ENCODE measurements around the gene PRM1.

The PRM1 gene

DNA sequence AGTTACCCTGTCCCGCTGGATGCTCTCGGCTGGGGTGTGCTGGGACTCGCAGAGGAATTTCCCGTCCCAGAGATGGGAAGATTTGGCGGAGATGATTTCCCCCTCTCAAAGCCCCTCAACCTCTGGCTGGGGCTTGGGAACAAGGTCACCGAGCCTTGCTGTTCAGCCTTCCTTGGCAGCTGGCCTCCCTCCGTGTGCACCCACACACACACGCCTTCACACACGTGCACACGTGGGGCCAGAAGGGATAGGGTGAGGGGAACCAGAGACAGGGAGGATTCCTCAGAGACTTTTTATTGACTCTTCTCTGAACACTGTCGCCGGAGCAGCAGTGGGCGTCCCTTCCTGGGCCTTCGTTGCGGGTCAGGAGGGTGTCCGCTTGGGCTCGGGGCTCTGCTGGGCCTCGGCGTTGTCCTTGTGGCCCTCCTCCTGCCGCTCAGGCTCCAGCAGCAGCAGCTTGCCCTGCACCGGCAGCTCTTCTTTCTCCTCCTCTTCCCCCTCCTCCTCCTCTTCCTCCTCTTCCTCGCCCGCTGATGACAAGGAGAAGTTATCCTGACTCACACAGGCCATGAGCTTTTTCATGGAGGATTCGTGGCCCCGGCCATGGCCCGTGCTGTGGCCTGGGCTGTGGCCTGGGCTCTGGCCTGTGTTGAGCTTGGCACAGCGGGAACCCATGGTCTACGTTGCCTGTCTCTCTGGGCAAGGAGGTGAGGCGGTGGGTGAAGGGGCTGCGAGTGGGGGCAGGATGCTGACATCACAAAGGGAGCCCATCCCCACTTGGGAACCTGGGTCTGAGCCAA lies 8.0 kb downstream of the PRM1 start, which contains the start of gene PRM3:
TSS of gene PRM3 (minus strand) at position 709 of the 800 bp plus-strand sequence. CDS start at position 675, 34 bp downstream.
- Histone ChIP-seq H3K4me3 (ENCODE audit: low read length in 2 of 2) (no peak within 1 kb of the TSS), H3K4me1 (ENCODE audit: control insufficient read depth in 2 of 2, insufficient read depth in 2 of 2, low read length in 2 of 2) (no peaks in the 10 kb centered on the region), H3K27ac (ENCODE audit: low read depth in 2 of 2, low read length in 2 of 2) (no peak within 1 kb of the TSS), H3K27me3 (ENCODE audit: control insufficient read depth in 2 of 2, insufficient read depth in 2 of 2, low read length in 2 of 2) (no peaks in the 10 kb centered on the region), H3K9me3 (ENCODE audit: control insufficient read depth in 2 of 2, low read length in 2 of 2) (peaks cover 0 to 3% of the 10 kb centered on the region in 2 donors), H3K36me3 (ENCODE audit: control insufficient read depth in 2 of 2, insufficient read depth in 2 of 2, low read length in 2 of 2) (no peaks in the 10 kb centered on the region), H3K9ac (ENCODE audit: low read depth in 1 of 2, low read length in 2 of 2) (no peak within 1 kb of the TSS)

GRCh38 chr16:11272484-11272883 lies 8.6 kb downstream of the PRM1 start:
- H3K27me3 ChIP-seq (ENCODE audit: control insufficient read depth in 2 of 2, insufficient read depth in 2 of 2, low read length in 2 of 2): no peaks in the 10 kb centered on the region
- no peak overlapping the region for H3K4me3 ChIP-seq (ENCODE audit: low read length in 2 of 2)
- no peak overlapping the region for H3K27ac ChIP-seq (ENCODE audit: low read depth in 2 of 2, low read length in 2 of 2)

GRCh38 chr16:11271610-11272009 lies 9.5 kb downstream of the PRM1 start:
- Histone ChIP-seq H3K27me3 (ENCODE audit: control insufficient read depth in 2 of 2, insufficient read depth in 2 of 2, low read length in 2 of 2) (no peaks in the 10 kb centered on the region), H3K4me1 (ENCODE audit: control insufficient read depth in 2 of 2, insufficient read depth in 2 of 2, low read length in 2 of 2) (no peaks in the 10 kb centered on the region), H3K27ac (ENCODE audit: low read depth in 2 of 2, low read length in 2 of 2) (no peak overlapping the region), H3K36me3 (ENCODE audit: control insufficient read depth in 2 of 2, insufficient read depth in 2 of 2, low read length in 2 of 2) (no peaks in the 10 kb centered on the region), H3K9ac (ENCODE audit: low read depth in 1 of 2, low read length in 2 of 2) (no peak overlapping the region), H3K9me3 (ENCODE audit: control insufficient read depth in 2 of 2, low read length in 2 of 2) (no peaks in the 10 kb centered on the region), H3K4me3 (ENCODE audit: low read length in 2 of 2) (no peak overlapping the region)

More at GRCh38 chr16:11272484-11272883, 8.6 kb downstream of the PRM1 start:
- Histone ChIP-seq H3K36me3 (ENCODE audit: control insufficient read depth in 2 of 2, insufficient read depth in 2 of 2, low read length in 2 of 2) (no peaks in the 10 kb centered on the region), H3K9me3 (ENCODE audit: control insufficient read depth in 2 of 2, low read length in 2 of 2) (peaks cover 0 to under 1% of the 10 kb centered on the region in 2 donors), H3K9ac (ENCODE audit: low read depth in 1 of 2, low read length in 2 of 2) (no peak overlapping the region), H3K4me1 (ENCODE audit: control insufficient read depth in 2 of 2, insufficient read depth in 2 of 2, low read length in 2 of 2) (no peaks in the 10 kb centered on the region)

DNA sequence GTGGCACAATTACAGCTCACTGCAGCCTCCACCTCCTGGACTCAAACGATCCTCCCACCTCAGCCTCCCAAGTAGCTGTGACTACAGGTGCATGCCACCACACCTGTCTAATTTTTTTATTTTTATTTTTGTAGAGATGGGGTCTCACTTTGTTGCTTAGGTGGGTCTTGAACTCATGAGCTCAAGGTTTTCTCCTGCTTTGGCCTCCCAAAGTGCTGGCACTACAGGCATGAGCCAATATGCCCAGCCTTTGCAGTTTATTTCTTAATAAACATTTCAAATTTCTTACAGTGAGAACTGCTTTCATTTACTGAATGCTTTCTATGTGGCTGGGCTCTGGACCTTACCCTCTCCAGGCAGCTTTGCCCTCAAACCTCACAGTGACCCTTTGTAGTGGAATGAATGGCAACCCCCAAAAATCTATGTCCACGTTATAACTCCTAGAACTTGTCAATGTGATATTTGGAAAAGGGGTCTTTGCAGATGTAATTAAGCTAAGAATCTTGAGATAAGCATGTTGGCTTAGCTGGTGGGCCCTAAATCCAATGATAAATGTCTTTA lies 10.4 kb downstream of the PRM1 start:
- no peaks in the 10 kb centered on the region for H3K27me3 ChIP-seq (ENCODE audit: control insufficient read depth in 2 of 2, insufficient read depth in 2 of 2, low read length in 2 of 2)
- no peaks in the 10 kb centered on the region for H3K36me3 ChIP-seq (ENCODE audit: control insufficient read depth in 2 of 2, insufficient read depth in 2 of 2, low read length in 2 of 2)
- no peak overlapping the region for H3K4me3 ChIP-seq (ENCODE audit: low read length in 2 of 2)
- no peaks in the 10 kb centered on the region for H3K4me1 ChIP-seq (ENCODE audit: control insufficient read depth in 2 of 2, insufficient read depth in 2 of 2, low read length in 2 of 2)
- H3K27ac ChIP-seq (ENCODE audit: low read depth in 2 of 2, low read length in 2 of 2): no peak overlapping the region
- no peak overlapping the region for H3K9ac ChIP-seq (ENCODE audit: low read depth in 1 of 2, low read length in 2 of 2)
- H3K9me3 ChIP-seq (ENCODE audit: control insufficient read depth in 2 of 2, low read length in 2 of 2): no peaks in the 10 kb centered on the region

- no peak within 1 kb of the TSS for H3K27ac ChIP-seq (ENCODE audit: low read depth in 2 of 2, low read length in 2 of 2)
- H3K9ac ChIP-seq (ENCODE audit: low read depth in 1 of 2, low read length in 2 of 2): no peak within 1 kb of the TSS
- no peaks in the 10 kb centered on the region for H3K36me3 ChIP-seq (ENCODE audit: control insufficient read depth in 2 of 2, insufficient read depth in 2 of 2, low read length in 2 of 2)
- H3K4me1 ChIP-seq (ENCODE audit: control insufficient read depth in 2 of 2, insufficient read depth in 2 of 2, low read length in 2 of 2): peaks cover 7 to 15% of the 10 kb centered on the region in 2 donors
- no peaks in the 10 kb centered on the region for H3K27me3 ChIP-seq (ENCODE audit: control insufficient read depth in 2 of 2, insufficient read depth in 2 of 2, low read length in 2 of 2)
- H3K4me3 ChIP-seq (ENCODE audit: low read length in 2 of 2): no peak within 1 kb of the TSS
- H3K9me3 ChIP-seq (ENCODE audit: control insufficient read depth in 2 of 2, low read length in 2 of 2): no peaks in the 10 kb centered on the region
Measured at GRCh38 chr16:11268921-11269375, 12.2 kb downstream of the PRM1 start, which contains the start of gene TNP2. Gene TNP2 (minus strand): TSS chr16:11269325. CDS start chr16:11269262, 63 bp downstream.

- H3K9me3 ChIP-seq (ENCODE audit: control insufficient read depth in 2 of 2, low read length in 2 of 2): no peaks in the 10 kb centered on the region
- H3K27ac ChIP-seq (ENCODE audit: low read depth in 2 of 2, low read length in 2 of 2): peak overlapping the region in 1 of 2 donors; percentile 28
- H3K27me3 ChIP-seq (ENCODE audit: control insufficient read depth in 2 of 2, insufficient read depth in 2 of 2, low read length in 2 of 2): no peaks in the 10 kb centered on the region
- H3K4me1 ChIP-seq (ENCODE audit: control insufficient read depth in 2 of 2, insufficient read depth in 2 of 2, low read length in 2 of 2): peaks cover 21 to 27% of the 10 kb centered on the region in 2 donors
- H3K4me3 ChIP-seq (ENCODE audit: low read length in 2 of 2): no peak overlapping the region
- no peak overlapping the region for H3K9ac ChIP-seq (ENCODE audit: low read depth in 1 of 2, low read length in 2 of 2)
- H3K36me3 ChIP-seq (ENCODE audit: control insufficient read depth in 2 of 2, insufficient read depth in 2 of 2, low read length in 2 of 2): no peaks in the 10 kb centered on the region
Measured at GRCh38 chr16:11265124-11265523, 16.0 kb downstream of the PRM1 start.

DNA sequence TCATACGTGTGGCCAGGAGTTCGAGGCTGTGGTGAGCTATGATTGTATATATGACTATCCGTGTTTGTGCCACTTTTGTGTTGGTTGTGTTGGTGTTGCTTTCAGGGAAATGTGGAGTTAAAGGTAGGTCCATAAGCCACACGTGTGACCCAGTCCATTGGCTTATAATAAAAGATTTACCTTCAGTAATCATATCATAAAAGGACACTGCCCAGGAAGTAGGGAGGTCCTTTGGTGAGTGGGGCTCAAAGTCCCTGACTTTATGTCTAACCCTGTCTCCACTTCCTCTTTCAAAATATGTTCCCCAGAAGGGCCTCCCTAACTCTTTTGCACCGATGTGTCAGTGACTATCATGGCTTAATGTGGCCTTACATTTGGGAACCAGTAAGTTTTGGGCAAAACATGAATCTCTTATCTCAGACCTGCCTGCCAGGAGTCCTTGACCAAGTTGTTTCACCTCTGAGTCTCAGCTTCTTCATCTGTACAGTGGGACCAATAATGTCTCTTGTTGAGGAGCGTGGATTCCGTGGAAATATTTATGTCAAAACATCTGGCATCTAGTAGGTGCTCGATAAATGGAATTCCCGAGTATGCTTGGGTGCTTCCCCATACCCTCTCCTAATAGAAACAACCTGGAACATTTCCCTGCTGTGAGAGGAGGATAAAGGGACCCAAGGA lies 16.8 kb downstream of the PRM1 start:
- Histone ChIP-seq H3K27ac (ENCODE audit: low read depth in 2 of 2, low read length in 2 of 2) (peak overlapping the region; percentile 28 to 56), H3K36me3 (ENCODE audit: control insufficient read depth in 2 of 2, insufficient read depth in 2 of 2, low read length in 2 of 2) (no peaks in the 10 kb centered on the region), H3K4me3 (ENCODE audit: low read length in 2 of 2) (peak overlapping the region in 1 of 2 donors; percentile 23), H3K27me3 (ENCODE audit: control insufficient read depth in 2 of 2, insufficient read depth in 2 of 2, low read length in 2 of 2) (no peaks in the 10 kb centered on the region), H3K9me3 (ENCODE audit: control insufficient read depth in 2 of 2, low read length in 2 of 2) (no peaks in the 10 kb centered on the region), H3K4me1 (ENCODE audit: control insufficient read depth in 2 of 2, insufficient read depth in 2 of 2, low read length in 2 of 2) (peaks cover 25 to 31% of the 10 kb centered on the region in 2 donors), H3K9ac (ENCODE audit: low read depth in 1 of 2, low read length in 2 of 2) (no peak overlapping the region)

- Histone ChIP-seq H3K36me3 (ENCODE audit: control insufficient read depth in 2 of 2, insufficient read depth in 2 of 2, low read length in 2 of 2) (no peaks in the 10 kb centered on the region), H3K4me1 (ENCODE audit: control insufficient read depth in 2 of 2, insufficient read depth in 2 of 2, low read length in 2 of 2) (peaks cover 31 to 37% of the 10 kb centered on the region in 2 donors), H3K4me3 (ENCODE audit: low read length in 2 of 2) (no peak overlapping the region), H3K27ac (ENCODE audit: low read depth in 2 of 2, low read length in 2 of 2) (peak overlapping the region; percentile 28 to 56), H3K9me3 (ENCODE audit: control insufficient read depth in 2 of 2, low read length in 2 of 2) (no peaks in the 10 kb centered on the region), H3K27me3 (ENCODE audit: control insufficient read depth in 2 of 2, insufficient read depth in 2 of 2, low read length in 2 of 2) (no peaks in the 10 kb centered on the region), H3K9ac (ENCODE audit: low read depth in 1 of 2, low read length in 2 of 2) (no peak overlapping the region)
Measured at GRCh38 chr16:11263737-11264136, 17.4 kb downstream of the PRM1 start.

DNA sequence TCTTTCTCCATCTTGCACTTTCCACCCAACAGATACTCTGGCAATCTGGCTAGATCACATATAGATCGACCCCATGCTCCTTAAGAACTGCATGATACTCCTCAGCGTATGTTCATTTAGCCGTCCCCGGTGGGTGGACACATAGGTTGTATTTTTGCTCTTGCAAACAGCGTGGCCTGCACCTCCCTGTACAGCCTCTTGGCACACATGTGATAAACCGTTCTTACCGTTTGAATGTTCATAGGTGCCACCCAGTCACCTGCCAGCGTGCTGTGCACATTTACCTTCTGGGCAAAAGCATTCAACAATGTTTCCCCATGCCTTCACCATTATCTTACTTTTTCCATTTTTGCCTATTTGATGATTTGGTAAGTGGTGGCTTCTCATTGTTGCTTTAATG lies 18.2 kb downstream of the PRM1 start:
- H3K4me3 ChIP-seq (ENCODE audit: low read length in 2 of 2): no peak overlapping the region
- no peaks in the 10 kb centered on the region for H3K36me3 ChIP-seq (ENCODE audit: control insufficient read depth in 2 of 2, insufficient read depth in 2 of 2, low read length in 2 of 2)
- H3K27ac ChIP-seq (ENCODE audit: low read depth in 2 of 2, low read length in 2 of 2): peak overlapping the region in 1 of 2 donors; percentile 1
- peaks cover 35 to 38% of the 10 kb centered on the region in 2 donors for H3K4me1 ChIP-seq (ENCODE audit: control insufficient read depth in 2 of 2, insufficient read depth in 2 of 2, low read length in 2 of 2)
- no peaks in the 10 kb centered on the region for H3K27me3 ChIP-seq (ENCODE audit: control insufficient read depth in 2 of 2, insufficient read depth in 2 of 2, low read length in 2 of 2)
- no peaks in the 10 kb centered on the region for H3K9me3 ChIP-seq (ENCODE audit: control insufficient read depth in 2 of 2, low read length in 2 of 2)
- no peak overlapping the region for H3K9ac ChIP-seq (ENCODE audit: low read depth in 1 of 2, low read length in 2 of 2)

GRCh38 chr16:11260596-11260966 lies 20.5 kb downstream of the PRM1 start:
- peaks cover 45 to 49% of the 10 kb centered on the region in 2 donors for H3K4me1 ChIP-seq (ENCODE audit: control insufficient read depth in 2 of 2, insufficient read depth in 2 of 2, low read length in 2 of 2)
- no peak overlapping the region for H3K9ac ChIP-seq (ENCODE audit: low read depth in 1 of 2, low read length in 2 of 2)
- no peaks in the 10 kb centered on the region for H3K9me3 ChIP-seq (ENCODE audit: control insufficient read depth in 2 of 2, low read length in 2 of 2)
- no peak overlapping the region for H3K4me3 ChIP-seq (ENCODE audit: low read length in 2 of 2)
- no peaks in the 10 kb centered on the region for H3K36me3 ChIP-seq (ENCODE audit: control insufficient read depth in 2 of 2, insufficient read depth in 2 of 2, low read length in 2 of 2)
- H3K27me3 ChIP-seq (ENCODE audit: control insufficient read depth in 2 of 2, insufficient read depth in 2 of 2, low read length in 2 of 2): no peaks in the 10 kb centered on the region
- no peak overlapping the region for H3K27ac ChIP-seq (ENCODE audit: low read depth in 2 of 2, low read length in 2 of 2)
